Cardiac muscle cell (in vitro differentiated cells and primary cell): ENCODE data around the gene GPR156. TPM values are rescaled to one million over a fixed set of nuclear protein-coding genes. Genes with fewer than 3 reads are reported as not detected.
"Not testable (repeated sequence)": the region's sequence is repeated elsewhere in the genome, so short reads cannot be mapped to it uniquely, and the experiment has no call there.

Experiments used
- DNase-seq, 2 donors: peaks; one replicate each; pipeline versions ENCODE4 v3.0.0 to v3.0.0-alpha.2; 2010 to 2017; ENCODE audit warnings: low read depth in 1 of 2, low spot score in 1 of 2
- H3K27ac ChIP-seq: fragments of 200-600 bp; sonication (generic); 2 replicates; pipeline ENCODE4 v1.5.1; 2016
- H3K27me3 ChIP-seq: fragments of 200-600 bp; sonication (generic); 2 replicates; pipeline ENCODE4 v1.6.0; 2016; ENCODE audit warnings: control low read depth
- H3K36me3 ChIP-seq: fragments of 200-600 bp; sonication (generic); 2 replicates; pipeline ENCODE4 v1.5.1; 2016; ENCODE audit warnings: control low read depth
- H3K4me1 ChIP-seq: fragments of 200-600 bp; sonication (generic); 2 replicates; pipeline ENCODE4 v1.8.1; 2017; ENCODE audit warnings: low read depth, mild to moderate bottlenecking, mixed run types
- H3K4me3 ChIP-seq: fragments of 200-600 bp; sonication (generic); 2 replicates; pipeline ENCODE4 v1.5.1; 2016; ENCODE audit warnings: mild to moderate bottlenecking
- H3K9me3 ChIP-seq: fragments of 200-600 bp; sonication (generic); 2 replicates; pipeline ENCODE4 v1.5.1; 2017; ENCODE audit warnings: low read depth, mild to moderate bottlenecking, control low read depth
- polyA plus RNA-seq: library from polyadenylated mRNA; unstranded; fragments of >200 nt; fragmentation: Nextera tagmentation; extraction: Ambion mirVana; gene quantifications from 2 replicates; pipeline ENCODE4 v1.2.1, GENCODE V29; 2016
- total RNA-seq: library from RNA; depleted of rRNA; stranded (reverse); fragments of >200 nt; gene quantifications from 2 replicates; pipeline ENCODE4 v1.2.3, GENCODE V29; 2016
- TF ChIP-seq, protein P1 (sequence below): IDR thresholded peaks from 2 replicates; pipeline ENCODE4 v1.5.1; 2012; ENCODE audit warnings: low read depth, mild to moderate bottlenecking, low read length

The GPR156 gene
- total and polyA plus RNA-seq, 2 experiments from 2014 or later: 0.36 TPM; not detected in 1

DNA sequence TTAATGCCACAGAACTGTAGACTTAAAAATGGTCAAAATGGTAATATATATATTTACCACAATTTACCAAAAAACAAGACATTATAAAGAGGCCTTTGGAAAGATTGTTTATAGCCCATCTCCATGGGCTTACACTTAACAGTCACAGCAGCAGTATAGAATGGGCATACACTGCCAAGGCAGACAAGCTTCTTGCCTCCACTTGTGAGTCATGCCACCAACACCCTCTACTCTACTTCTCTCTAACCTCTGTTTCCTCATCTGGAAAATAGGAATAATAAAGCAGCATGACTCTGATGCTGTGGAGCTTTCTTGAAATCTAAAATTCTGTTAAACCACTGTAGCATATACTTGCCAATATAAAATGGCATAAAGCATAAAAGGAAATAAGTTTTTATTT, 14.4 kb upstream of the GPR156 start:
- Histone ChIP-seq H3K4me1 (no peaks in the 10 kb centered on the region), H3K27ac (no peak overlapping the region), H3K4me3 (no peak overlapping the region), H3K9me3 (no peaks in the 10 kb centered on the region), H3K27me3 (no peaks in the 10 kb centered on the region), H3K36me3 (no peaks in the 10 kb centered on the region)
- DNase-seq: no peak
- TF ChIP-seq, protein P1, sequence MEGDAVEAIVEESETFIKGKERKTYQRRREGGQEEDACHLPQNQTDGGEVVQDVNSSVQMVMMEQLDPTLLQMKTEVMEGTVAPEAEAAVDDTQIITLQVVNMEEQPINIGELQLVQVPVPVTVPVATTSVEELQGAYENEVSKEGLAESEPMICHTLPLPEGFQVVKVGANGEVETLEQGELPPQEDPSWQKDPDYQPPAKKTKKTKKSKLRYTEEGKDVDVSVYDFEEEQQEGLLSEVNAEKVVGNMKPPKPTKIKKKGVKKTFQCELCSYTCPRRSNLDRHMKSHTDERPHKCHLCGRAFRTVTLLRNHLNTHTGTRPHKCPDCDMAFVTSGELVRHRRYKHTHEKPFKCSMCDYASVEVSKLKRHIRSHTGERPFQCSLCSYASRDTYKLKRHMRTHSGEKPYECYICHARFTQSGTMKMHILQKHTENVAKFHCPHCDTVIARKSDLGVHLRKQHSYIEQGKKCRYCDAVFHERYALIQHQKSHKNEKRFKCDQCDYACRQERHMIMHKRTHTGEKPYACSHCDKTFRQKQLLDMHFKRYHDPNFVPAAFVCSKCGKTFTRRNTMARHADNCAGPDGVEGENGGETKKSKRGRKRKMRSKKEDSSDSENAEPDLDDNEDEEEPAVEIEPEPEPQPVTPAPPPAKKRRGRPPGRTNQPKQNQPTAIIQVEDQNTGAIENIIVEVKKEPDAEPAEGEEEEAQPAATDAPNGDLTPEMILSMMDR: no peak

DNA sequence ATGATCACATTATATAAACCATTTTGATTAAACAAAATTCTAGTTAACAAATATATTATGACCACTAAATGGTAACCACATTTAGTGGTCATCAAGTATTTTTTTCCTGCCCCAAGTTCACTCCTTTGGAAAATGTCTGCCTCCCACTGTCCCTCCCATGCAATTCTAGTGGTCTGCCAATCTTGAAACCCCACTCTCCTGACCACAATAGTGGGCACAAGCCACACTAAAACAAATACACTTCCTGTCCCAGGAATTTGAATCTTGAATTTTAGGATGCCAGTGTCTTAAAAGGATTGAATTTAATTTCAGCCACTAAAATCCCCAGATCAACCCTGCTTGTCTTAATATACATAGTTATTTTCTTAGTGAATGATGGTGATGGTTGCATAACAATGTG, 14.0 kb upstream of the GPR156 start:
- Histone ChIP-seq H3K27me3 (no peaks in the 10 kb centered on the region), H3K27ac (no peak overlapping the region), H3K4me1 (no peaks in the 10 kb centered on the region), H3K4me3 (no peak overlapping the region), H3K9me3 (no peaks in the 10 kb centered on the region), H3K36me3 (no peaks in the 10 kb centered on the region)
- DNase-seq: no peak
- TF ChIP-seq, protein P1: no peak

DNA sequence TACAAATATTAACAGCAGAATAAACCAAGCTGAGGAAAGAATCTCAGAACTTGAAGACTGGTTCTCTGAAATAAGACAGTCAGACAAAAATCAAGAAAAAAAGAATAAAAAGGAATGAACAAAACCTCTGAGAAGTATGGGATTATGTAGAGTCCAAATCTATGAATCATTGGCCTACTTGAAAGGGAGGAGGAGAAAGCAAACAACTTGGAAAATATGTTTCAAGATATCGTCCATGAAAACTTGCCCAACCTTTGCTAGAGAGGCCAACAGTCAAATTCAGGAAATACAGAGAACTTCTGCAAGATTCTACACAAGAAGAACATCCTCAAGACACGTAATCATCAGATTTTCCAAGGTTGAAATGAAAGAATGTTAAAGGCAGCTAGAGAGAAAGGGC, 6.5 kb upstream of the GPR156 start:
- H3K27me3 ChIP-seq: peaks cover 16% of the 10 kb centered on the region
- peak in 1 of 2 donors; percentile 55 for DNase-seq
- not testable (repeated sequence) for H3K9me3 ChIP-seq, H3K4me3 ChIP-seq, H3K4me1 ChIP-seq, H3K36me3 ChIP-seq, H3K27ac ChIP-seq

DNA sequence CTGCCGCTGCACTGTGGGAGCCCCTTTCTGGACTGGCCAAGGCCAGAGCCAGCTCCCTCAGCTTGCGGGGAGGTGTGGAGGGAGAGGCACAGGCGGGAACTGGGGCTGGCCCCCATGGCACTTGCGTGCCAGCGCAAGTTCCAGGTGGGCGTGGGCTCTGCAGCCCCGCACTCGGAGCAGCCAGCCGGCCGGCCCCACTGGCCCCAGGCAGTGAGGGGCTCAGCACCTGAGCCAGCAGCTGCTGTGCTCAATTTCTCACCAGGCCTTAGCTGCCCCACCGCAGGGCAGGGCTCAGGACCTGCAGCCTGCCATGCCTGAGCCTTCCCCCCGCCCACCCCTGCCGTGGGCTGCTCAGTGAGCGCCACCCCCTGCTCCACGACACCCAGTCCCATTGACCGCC, 4.6 kb upstream of the GPR156 start:
- Histone ChIP-seq H3K27me3 (peaks cover 35% of the 10 kb centered on the region), H3K4me1 (peaks cover 2% of the 10 kb centered on the region), H3K36me3 (no peaks in the 10 kb centered on the region), H3K4me3 (no peak overlapping the region), H3K9me3 (no peaks in the 10 kb centered on the region), H3K27ac (no peak overlapping the region)
- no peak for DNase-seq
- TF ChIP-seq, protein P1: no peak

DNA sequence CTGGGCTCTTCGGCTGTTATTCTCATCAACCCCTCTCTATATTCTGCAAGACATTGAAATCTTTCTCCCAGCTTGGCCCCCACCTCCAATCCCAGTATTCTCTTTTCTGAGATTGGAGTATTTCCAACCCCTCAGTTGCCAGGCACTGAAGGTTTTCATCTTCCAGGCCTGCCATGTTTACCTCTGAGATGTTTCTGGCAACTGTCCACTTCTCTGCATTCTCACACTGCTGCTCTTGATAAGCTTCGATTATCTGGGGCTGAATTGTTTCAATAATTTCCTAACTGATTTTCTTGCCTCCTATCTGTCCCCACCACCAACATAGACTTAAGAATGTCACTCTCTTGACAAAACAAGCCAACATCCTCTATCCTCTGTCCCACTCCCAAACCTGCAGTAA, 1.4 kb upstream of the GPR156 start:
- TF ChIP-seq, protein P1: no peak
- DNase-seq: peak in 1 of 2 donors; percentile 15
- H3K4me1 ChIP-seq: peaks cover 2% of the 10 kb centered on the region
- peaks cover 60% of the 10 kb centered on the region for H3K27me3 ChIP-seq
- H3K4me3 ChIP-seq: no peak overlapping the region
- H3K36me3 ChIP-seq: no peaks in the 10 kb centered on the region
- H3K27ac ChIP-seq: no peak overlapping the region
- no peaks in the 10 kb centered on the region for H3K9me3 ChIP-seq

DNA sequence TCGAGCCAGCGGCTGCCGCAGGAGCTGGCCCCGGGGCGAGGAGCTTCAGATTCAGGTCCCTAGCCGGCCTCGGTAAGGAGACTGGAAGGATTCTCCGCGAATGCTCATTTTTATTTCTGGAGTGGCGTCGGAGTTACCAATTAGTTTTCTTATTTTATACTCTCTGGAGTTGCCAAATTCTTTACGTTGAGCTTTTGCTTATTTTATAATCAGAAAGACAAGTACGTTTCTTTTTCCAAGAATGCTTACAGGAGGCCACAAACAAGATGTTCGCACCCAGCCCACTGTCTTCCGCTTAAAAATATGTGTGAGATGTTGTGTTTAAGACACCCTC, 453 bp upstream of the GPR156 start:
- Histone ChIP-seq H3K9me3 (no peaks in the 10 kb centered on the region), H3K27me3 (peaks cover 60% of the 10 kb centered on the region), H3K36me3 (no peaks in the 10 kb centered on the region), H3K4me1 (peaks cover 2% of the 10 kb centered on the region), H3K27ac (no peak overlapping the region), H3K4me3 (peak overlapping the region; percentile 43)
- DNase-seq: no peak
- TF ChIP-seq, protein P1: no peak
